Effector CD8-positive, alpha-beta T cell (primary cell): ENCODE data around the gene ELMO1.

Experiments
- DNase-seq: peaks from one replicate; lab custom pipeline; 2025; lab: John Stamatoyannopoulos, UW

ELMO1 gene

GRCh38 chr7:36881233-36881874 is 567.3 kb downstream of the ELMO1 start:
- no peak for DNase-seq

GRCh38 chr7:36880108-36880507 is 568.6 kb downstream of the ELMO1 start:
- DNase-seq = no peak

- DNase-seq = no peak
Measured at GRCh38 chr7:36879021-36879420, 569.6 kb downstream of the ELMO1 start.

GRCh38 chr7:36878288-36878687 is 570.4 kb downstream of the ELMO1 start:
- DNase-seq = no peak

- DNase-seq = no peak
Measured at GRCh38 chr7:36875794-36876193, 572.9 kb downstream of the ELMO1 start.

GRCh38 chr7:36874041-36874440 is 574.6 kb downstream of the ELMO1 start:
- no peak for DNase-seq

- DNase-seq = no peak
Measured at GRCh38 chr7:36871863-36872262, 576.8 kb downstream of the ELMO1 start.

GRCh38 chr7:36871355-36871738 is 577.3 kb downstream of the ELMO1 start:
- DNase-seq = no peak

- no peak for DNase-seq
Measured at GRCh38 chr7:36870625-36871354, 577.9 kb downstream of the ELMO1 start.

GRCh38 chr7:36868727-36869411 is 579.8 kb downstream of the ELMO1 start:
- DNase-seq = no peak

GRCh38 chr7:36865019-36865418 is 583.6 kb downstream of the ELMO1 start:
- no peak for DNase-seq

- DNase-seq = no peak
Measured at GRCh38 chr7:36863901-36864701, 584.6 kb downstream of the ELMO1 start.

- DNase-seq = no peak
Measured at GRCh38 chr7:36862771-36863261, 585.8 kb downstream of the ELMO1 start.

- no peak for DNase-seq
Measured at GRCh38 chr7:36861656-36862055, 587.0 kb downstream of the ELMO1 start.

GRCh38 chr7:36860681-36861080 is 588.0 kb downstream of the ELMO1 start:
- no peak for DNase-seq

- no peak for DNase-seq
Measured at GRCh38 chr7:36855330-36855729, 593.3 kb downstream of the ELMO1 start.

- no peak for DNase-seq
Measured at GRCh38 chr7:36854652-36855051, 594.0 kb downstream of the ELMO1 start.

GRCh38 chr7:36852931-36853330 is 595.7 kb downstream of the ELMO1 start:
- no peak for DNase-seq

- no peak for DNase-seq
Measured at GRCh38 chr7:36852017-36852416, 596.6 kb downstream of the ELMO1 start.

- no peak for DNase-seq
Measured at GRCh38 chr7:36851382-36851781, 597.3 kb downstream of the ELMO1 start.

GRCh38 chr7:36847946-36848345 is 600.7 kb downstream of the ELMO1 start:
- no peak for DNase-seq

GRCh38 chr7:36844374-36844773 is 604.3 kb downstream of the ELMO1 start:
- DNase-seq = no peak
